A549 (cell line): ENCODE data around the gene SRSF8. TPM values are rescaled to one million over a fixed set of nuclear protein-coding genes. Genes with fewer than 3 reads are reported as not detected.

Experiments used
- ATAC-seq, 2 experiments: fragments of 200-7000 bp in 1 of 2; fragments of >200 bp in 1 of 2; cut with Nextera tagmentation in 1 of 2; cut with Tn5 transposase in 1 of 2; 3 replicates each; pipeline versions ENCODE4 v1.8.0 to v1.9.1; 2018 to 2020; ENCODE audit warnings: mild to moderate bottlenecking in 1 of 2, moderate library complexity in 1 of 2
- CTCF ChIA-PET: fragments of 300-600 bp; sonication (Branson Sonifier 250); formaldehyde crosslinking; extraction: SDS; loops from one replicate; lab custom pipeline; 2021; ENCODE audit warnings: antibody characterized with exemption, inconsistent platforms; lab: Yijun Ruan, JAX
- POLR2A ChIA-PET: fragments of 350-600 bp; formaldehyde crosslinking; extraction: SDS; loops from one replicate; lab custom pipeline; 2021; ENCODE audit warnings: antibody characterized with exemption, inconsistent platforms; lab: Yijun Ruan, JAX
- DNase-seq, 2 experiments: peaks; one replicate each; pipeline versions ENCODE4 v3.0.0 to v3.0.0-alpha.2; 2011 to 2016; ENCODE audit warnings: low read depth in 1 of 2, low spot score in 1 of 2
- FAIRE-seq: peaks from 2 replicates; lab custom pipeline; 2011; peaks lifted over from hg19 to GRCh38; lab: Jason Lieb, UNC
- H3K27ac ChIP-seq, 2 experiments: fragments of >200 bp; sonication (Bioruptor Twin); formaldehyde crosslinking; 3 replicates each; pipeline ENCODE4 v1.5.1; 2016 to 2017
- H3K4me1 ChIP-seq: fragments of >200 bp; sonication (Bioruptor Twin); formaldehyde crosslinking; 3 replicates; pipeline ENCODE4 v1.6.1; 2016
- H3K4me2 ChIP-seq: fragments of >200 bp; sonication (Bioruptor Twin); formaldehyde crosslinking; 3 replicates; pipeline ENCODE4 v1.6.1; 2016
- H3K4me3 ChIP-seq: fragments of >200 bp; sonication (Bioruptor Twin); formaldehyde crosslinking; 3 replicates; pipeline ENCODE4 v1.5.1; 2016
- H3K9me3 ChIP-seq: fragments of >200 bp; sonication (Bioruptor Twin); formaldehyde crosslinking; 3 replicates; pipeline ENCODE4 v1.6.1; 2016
- BCL3 ChIP-seq: fragments of >200 bp; sonication (Bioruptor Twin); formaldehyde crosslinking; IDR thresholded peaks from 3 replicates; pipeline ENCODE4 v1.6.1; 2016
- CBX2 ChIP-seq: fragments of 200-600 bp; sonication (generic); IDR thresholded peaks from 2 replicates; pipeline ENCODE4 v1.6.1; 2016; ENCODE audit warnings: low read depth, mild to moderate bottlenecking, borderline replicate concordance
- E2F6 ChIP-seq: IDR thresholded peaks from 2 replicates; pipeline ENCODE4 v1.6.1; 2012; ENCODE audit warnings: low read depth, borderline replicate concordance
- EHF ChIP-seq: fragments of 250-450 bp; sonication (Bioruptor Pico); IDR thresholded peaks from 2 replicates; pipeline ENCODE4 v1.5.0; 2020; ENCODE audit warnings: mild to moderate bottlenecking
- EHMT2 ChIP-seq: fragments of 200-600 bp; sonication (generic); IDR thresholded peaks from 2 replicates; pipeline ENCODE4 v1.6.1; 2016; ENCODE audit warnings: antibody characterized with exemption, low read depth, mild to moderate bottlenecking, moderate library complexity
- ESRRA ChIP-seq: fragments of 150-350 bp; IDR thresholded peaks from 2 replicates; pipeline ENCODE4 v1.6.1; 2014; ENCODE audit warnings: mild to moderate bottlenecking, low read length, borderline replicate concordance
- FOSL2 ChIP-seq, 2 experiments: fragments of 450-650 bp in 1 of 2; fragments of >200 bp in 1 of 2; sonication (Bioruptor Twin) in 1 of 2; formaldehyde crosslinking; IDR thresholded peaks; 2 replicates each; pipeline versions ENCODE4 v1.5.0 to v1.6.1; 2016 to 2020; ENCODE audit warnings: mild to moderate bottlenecking in 1 of 2, moderate library complexity in 1 of 2
- FOXS1 ChIP-seq: fragments of 250-450 bp; sonication (Bioruptor Pico); IDR thresholded peaks from 2 replicates; pipeline ENCODE4 v1.5.0; 2020; ENCODE audit warnings: mild to moderate bottlenecking, moderate library complexity
- GATA3 ChIP-seq: IDR thresholded peaks from 2 replicates; pipeline ENCODE4 v1.6.1; 2012; ENCODE audit warnings: borderline replicate concordance
- HES2 ChIP-seq: fragments of >200 bp; sonication (Bioruptor Twin); formaldehyde crosslinking; IDR thresholded peaks from 2 replicates; pipeline ENCODE4 v1.6.1; 2016
- HEYL ChIP-seq: fragments of 250-450 bp; sonication (Bioruptor Pico); IDR thresholded peaks from 2 replicates; pipeline ENCODE4 v1.8.0; 2021; ENCODE audit warnings: mild to moderate bottlenecking, moderate library complexity
- HMGXB4 ChIP-seq: fragments of 250-450 bp; sonication (Bioruptor Pico); IDR thresholded peaks from 2 replicates; pipeline ENCODE4 v1.5.0; 2021; ENCODE audit warnings: mild to moderate bottlenecking, moderate library complexity, borderline replicate concordance
- HOXA7 ChIP-seq: fragments of 250-450 bp; sonication (Bioruptor Pico); IDR thresholded peaks from 2 replicates; pipeline ENCODE4 v1.5.0; 2020; ENCODE audit warnings: mild to moderate bottlenecking, moderate library complexity
- HOXB5 ChIP-seq: fragments of 250-450 bp; sonication (Bioruptor Pico); IDR thresholded peaks from 2 replicates; pipeline ENCODE4 v1.5.0; 2020; ENCODE audit warnings: mild to moderate bottlenecking, moderate library complexity
- JUN ChIP-seq, 2 experiments: fragments of >200 bp; sonication (Bioruptor Twin); formaldehyde crosslinking; IDR thresholded peaks; 2 replicates in 1 of 2; 3 replicates in 1 of 2; pipeline ENCODE4 v1.6.1; 2016 to 2017
- JUNB ChIP-seq: fragments of >200 bp; sonication (Bioruptor Twin); formaldehyde crosslinking; IDR thresholded peaks from 2 replicates; pipeline ENCODE4 v1.6.1; 2016
- MAX ChIP-seq: IDR thresholded peaks from 2 replicates; pipeline ENCODE4 v1.6.1; 2012
- POLR2A ChIP-seq: IDR thresholded peaks from 2 replicates; pipeline ENCODE4 v1.6.1; 2012; ENCODE audit warnings: mild to moderate bottlenecking, low read length
- RARB ChIP-seq: fragments of 250-450 bp; sonication (Bioruptor Pico); IDR thresholded peaks from 2 replicates; pipeline ENCODE4 v1.8.0; 2021; ENCODE audit warnings: mild to moderate bottlenecking, moderate library complexity
- RCOR1 ChIP-seq: fragments of 150-350 bp; IDR thresholded peaks from 2 replicates; pipeline ENCODE4 v1.6.1; 2014; ENCODE audit warnings: antibody characterized with exemption, low read length, low read depth
- RFX5 ChIP-seq: fragments of 450-650 bp; IDR thresholded peaks from 2 replicates; pipeline ENCODE4 v1.7.1; 2014; ENCODE audit warnings: antibody characterized with exemption, mild to moderate bottlenecking, moderate library complexity
- TP53 ChIP-seq: fragments of 250-450 bp; sonication (Bioruptor Pico); IDR thresholded peaks from 2 replicates; pipeline ENCODE4 v1.5.0; 2021; ENCODE audit warnings: mild to moderate bottlenecking, moderate library complexity
- ZC3H11A ChIP-seq: fragments of 450-650 bp; IDR thresholded peaks from 2 replicates; pipeline ENCODE4 v1.6.1; 2014; ENCODE audit warnings: antibody characterized with exemption, mild to moderate bottlenecking
- ZSCAN20 ChIP-seq: fragments of 250-450 bp; sonication (Bioruptor Pico); IDR thresholded peaks from 2 replicates; pipeline ENCODE4 v1.8.0; 2022; ENCODE audit warnings: mild to moderate bottlenecking, moderate library complexity
- WGBS: methylation state at CpG from one replicate; pipeline ENCODE4 v1.1.6; 2017; ENCODE audit errors: missing lambda C conversion rate; 5-methylcytosine and 5-hydroxymethylcytosine counted together
- polyA plus RNA-seq, 4 experiments: library from polyadenylated mRNA; depleted of rRNA in 3 of 4; stranded (reverse); fragments of >200 nt; fragmentation: RNase III in 1 of 4; extraction: RNeasy Plus Mini Kit Qiagen cat#74134 plus additional on column Dnase treatment in 1 of 4; gene quantifications; 2 replicates in 3 of 4; 3 replicates in 1 of 4; pipeline ENCODE4 v1.2.3, GENCODE V29; 2011 to 2017
- TF ChIP-seq, protein P1 (sequence below): IDR thresholded peaks from 2 replicates; pipeline ENCODE4 v1.6.1; 2012

Gene SRSF8
- polyA plus RNA-seq, 2 of the 4 experiments (the other 2 are of a cell fraction) = 15.1 to 30.2 TPM

DNA sequence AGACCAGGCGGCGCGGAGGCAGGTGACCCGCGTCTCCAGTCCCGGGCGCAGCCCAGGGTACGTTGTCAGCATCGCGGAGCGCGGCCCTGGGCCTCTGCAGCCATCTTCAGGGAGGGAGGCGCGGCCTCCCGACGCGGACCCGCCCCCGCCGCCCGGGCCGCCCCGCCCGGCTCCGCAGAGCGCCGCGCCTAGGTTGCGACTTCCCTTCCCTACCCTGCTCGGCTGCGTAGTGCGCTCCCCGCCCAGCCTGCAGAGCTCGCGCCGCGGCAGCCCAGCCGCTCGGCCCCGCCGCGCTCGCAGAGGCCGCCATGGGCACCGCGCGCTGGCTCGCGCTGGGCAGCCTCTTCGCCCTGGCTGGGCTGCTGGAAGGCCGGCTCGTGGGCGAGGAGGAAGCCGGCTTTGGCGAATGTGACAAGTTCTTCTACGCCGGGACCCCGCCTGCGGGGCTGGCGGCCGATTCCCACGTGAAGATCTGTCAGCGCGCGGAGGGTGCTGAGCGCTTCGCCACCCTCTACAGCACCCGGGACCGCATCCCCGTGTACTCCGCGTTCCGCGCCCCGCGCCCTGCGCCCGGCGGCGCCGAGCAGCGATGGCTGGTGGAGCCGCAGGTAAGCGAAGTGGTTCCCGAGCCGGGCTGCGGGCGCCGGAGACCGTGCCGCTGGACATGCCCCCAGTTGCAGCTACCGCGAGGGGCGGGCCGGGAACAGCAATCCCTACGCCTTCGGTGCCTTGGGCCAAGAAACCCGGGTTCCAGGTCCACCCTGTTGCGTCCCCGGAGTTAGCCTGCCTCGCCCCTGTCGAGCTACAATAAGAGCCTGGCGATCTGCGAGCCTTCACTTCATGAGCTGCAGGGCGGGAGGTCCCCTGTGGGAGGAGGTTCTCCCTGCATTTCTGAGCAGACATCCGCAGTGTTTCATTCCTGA lies 23.2 kb downstream of the SRSF8 start, which contains the start of gene ENDOD1:
ENDOD1 (plus strand) TSS at position 227 of the 923 bp plus-strand sequence; CDS start at position 309, 82 bp downstream.
- Histone ChIP-seq H3K9me3 (no peaks in the 10 kb centered on the region), H3K4me2 (peak within 1 kb of the TSS; percentile 84), H3K4me3 (peak within 1 kb of the TSS; percentile 80), H3K27ac (peak within 1 kb of the TSS; percentile 84 to 96), H3K4me1 (peaks cover 24% of the 10 kb centered on the region)
- ChIA-PET CTCF (interaction anchor here (0.6 to 2.5 kb wide), 9 partner anchors 13 to 684 kb away, joined by 3 to 7 read pairs (median 5); partner anchors contain the start of gene SRSF8), POLR2A (interaction anchor here (1.0 to 2.2 kb wide), 3 partner anchors 14 to 22 kb away, joined by 5 to 29 read pairs (median 6); partner anchors contain the start of gene SRSF8)
- DNase-seq (peak; percentile 45 to 75), ATAC-seq (peak; percentile 92 to 95), FAIRE-seq (no peak)
- WGBS = no CpG with 5 or more reads among the region's 106 CpGs
- TF ChIP-seq RCOR1 = no peak
- TF ChIP-seq HMGXB4 (CRISPR knock-in tag) = no peak
- TF ChIP-seq FOSL2 (IDR thresholded peaks at IDR 0.05) = no peak
- TF ChIP-seq FOSL2 (CRISPR knock-in tag; IDR thresholded peaks at IDR 0.05) = no peak
- no peak for TF ChIP-seq GATA3
- TF ChIP-seq RFX5 = no peak
- TF ChIP-seq JUNB = no peak
- TF ChIP-seq RARB = no peak
- no peak for TF ChIP-seq EHF (CRISPR knock-in tag)
- TF ChIP-seq BCL3 = peak; percentile 33; the same call in 1 of the 3 replicates
- peak in 1 of 2 experiments; percentile 67; a peak in 3 of 5 replicates for TF ChIP-seq JUN (IDR thresholded peaks at IDR 0.05)
- TF ChIP-seq POLR2A = peak; percentile 74
- TF ChIP-seq FOXS1 (CRISPR knock-in tag) = no peak
- TF ChIP-seq ZSCAN20 (CRISPR knock-in tag) = no peak
- TF ChIP-seq, protein P1, sequence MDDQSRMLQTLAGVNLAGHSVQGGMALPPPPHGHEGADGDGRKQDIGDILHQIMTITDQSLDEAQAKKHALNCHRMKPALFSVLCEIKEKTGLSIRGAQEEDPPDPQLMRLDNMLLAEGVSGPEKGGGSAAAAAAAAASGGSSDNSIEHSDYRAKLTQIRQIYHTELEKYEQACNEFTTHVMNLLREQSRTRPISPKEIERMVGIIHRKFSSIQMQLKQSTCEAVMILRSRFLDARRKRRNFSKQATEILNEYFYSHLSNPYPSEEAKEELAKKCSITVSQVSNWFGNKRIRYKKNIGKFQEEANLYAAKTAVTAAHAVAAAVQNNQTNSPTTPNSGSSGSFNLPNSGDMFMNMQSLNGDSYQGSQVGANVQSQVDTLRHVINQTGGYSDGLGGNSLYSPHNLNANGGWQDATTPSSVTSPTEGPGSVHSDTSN = no peak
- TF ChIP-seq ESRRA = no peak
- TF ChIP-seq HEYL (CRISPR knock-in tag) = no peak
- TF ChIP-seq EHMT2 = no peak
- TF ChIP-seq HOXB5 (CRISPR knock-in tag) = no peak
- TF ChIP-seq HOXA7 = no peak
- TF ChIP-seq MAX = 0 out of 2 replicates have a peak, but pooled peaks have one; percentile 19
- TF ChIP-seq E2F6 = 0 out of 2 replicates have a peak, but pooled peaks have one; percentile 32
- no peak for TF ChIP-seq CBX2
- no peak for TF ChIP-seq ZC3H11A
- TF ChIP-seq TP53 (CRISPR knock-in tag) = no peak
- TF ChIP-seq HES2 = no peak
